Cerebellar nuclear complex (tissue), 1 donor: ENCODE results near the gene LRP5.

Experiments
- DNase-seq, 2 experiments: peaks; one replicate each; lab custom pipeline; 2025; lab: John Stamatoyannopoulos, UW

LRP5 gene

GRCh38 chr11:68309621-68310185 lies 2.7 kb upstream of the LRP5 start:
- no peak for DNase-seq

GRCh38 chr11:68311160-68312116 lies 953 bp upstream of the LRP5 start:
- no peak for DNase-seq

- no peak for DNase-seq
These were observed 586 bp downstream of the LRP5 start for GRCh38 chr11:68312780-68313573.

GRCh38 chr11:68313574-68314202 lies 1.3 kb downstream of the LRP5 start:
- DNase-seq: no peak

- DNase-seq: no peak
These were observed 2.1 kb downstream of the LRP5 start for GRCh38 chr11:68314203-68315170.

- no peak for DNase-seq
These were observed 3.0 kb downstream of the LRP5 start for GRCh38 chr11:68315171-68315920.

GRCh38 chr11:68317147-68317785 lies 4.9 kb downstream of the LRP5 start:
- no peak for DNase-seq

- DNase-seq: no peak
These were observed 9.1 kb downstream of the LRP5 start for GRCh38 chr11:68321293-68322051.

GRCh38 chr11:68322052-68322430 lies 9.7 kb downstream of the LRP5 start:
- DNase-seq: no peak

GRCh38 chr11:68324241-68324640 lies 11.8 kb downstream of the LRP5 start:
- no peak for DNase-seq

GRCh38 chr11:68324695-68325094 lies 12.3 kb downstream of the LRP5 start:
- no peak for DNase-seq

GRCh38 chr11:68325183-68325906 lies 13.0 kb downstream of the LRP5 start:
- no peak for DNase-seq

- no peak for DNase-seq
These were observed 13.5 kb downstream of the LRP5 start for GRCh38 chr11:68325907-68326220.

- no peak for DNase-seq
These were observed 14.2 kb downstream of the LRP5 start for GRCh38 chr11:68326334-68327215.

- DNase-seq: no peak
These were observed 15.4 kb downstream of the LRP5 start for GRCh38 chr11:68327586-68328370.

- no peak for DNase-seq
These were observed 16.1 kb downstream of the LRP5 start for GRCh38 chr11:68328374-68329091.
